ENCODE results near the gene AIF1L. TPM values are rescaled to one million over a fixed set of nuclear protein-coding genes. Genes with fewer than 3 reads are reported as not detected.

AIF1L gene
- polyA plus RNA-seq, 1 experiment: 0.31 TPM

DNA sequence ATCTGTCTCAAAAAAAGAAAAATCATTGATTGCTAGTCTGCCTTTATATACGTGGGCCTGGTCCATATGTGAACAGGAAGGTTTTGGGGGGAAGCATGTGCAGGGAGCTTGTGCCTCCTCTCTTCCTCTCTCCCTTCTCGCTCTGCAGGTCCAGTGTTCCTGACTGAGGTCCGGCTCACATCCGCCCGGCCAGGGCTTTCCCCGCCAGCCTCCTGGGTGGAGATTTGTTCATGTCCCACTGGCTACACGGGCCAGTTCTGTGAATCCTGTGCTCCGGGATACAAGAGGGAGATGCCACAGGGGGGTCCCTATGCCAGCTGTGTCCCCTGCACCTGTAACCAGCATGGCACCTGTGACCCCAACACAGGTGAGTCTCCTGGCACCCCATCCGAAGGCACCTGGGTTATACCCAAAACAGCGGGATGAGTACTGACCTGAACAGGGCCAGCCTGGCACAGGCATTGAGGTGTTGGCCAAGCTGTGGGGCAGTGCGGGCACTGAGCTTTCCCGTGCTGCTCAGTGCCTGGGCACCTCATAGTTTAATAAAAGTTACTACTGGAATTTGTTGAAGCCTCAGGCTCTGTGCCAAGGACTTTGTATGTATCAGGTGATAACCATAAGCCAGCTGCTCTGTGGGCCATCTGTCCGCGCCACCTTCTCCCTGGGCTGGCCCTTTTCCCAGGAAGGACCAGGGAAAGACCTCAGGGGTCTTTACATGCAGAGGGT is 39.4 kb upstream of the AIF1L start:
- H3K4me3 ChIP-seq (ENCODE audit: low read depth, low read length): no peak overlapping the region
- no peak overlapping the region for H3K27ac ChIP-seq (ENCODE audit: low read depth, low read length)
- POLR2A ChIA-PET: no interaction called here
- H3K9me3 ChIP-seq (ENCODE audit: control insufficient read depth, insufficient read depth, low read length): no peaks in the 10 kb centered on the region; the same call in 1 of the 2 replicates
- peaks cover 4% of the 10 kb centered on the region for H3K27me3 ChIP-seq (ENCODE audit: control insufficient read depth, insufficient read depth, low read length)
- TF ChIP-seq, protein P1, sequence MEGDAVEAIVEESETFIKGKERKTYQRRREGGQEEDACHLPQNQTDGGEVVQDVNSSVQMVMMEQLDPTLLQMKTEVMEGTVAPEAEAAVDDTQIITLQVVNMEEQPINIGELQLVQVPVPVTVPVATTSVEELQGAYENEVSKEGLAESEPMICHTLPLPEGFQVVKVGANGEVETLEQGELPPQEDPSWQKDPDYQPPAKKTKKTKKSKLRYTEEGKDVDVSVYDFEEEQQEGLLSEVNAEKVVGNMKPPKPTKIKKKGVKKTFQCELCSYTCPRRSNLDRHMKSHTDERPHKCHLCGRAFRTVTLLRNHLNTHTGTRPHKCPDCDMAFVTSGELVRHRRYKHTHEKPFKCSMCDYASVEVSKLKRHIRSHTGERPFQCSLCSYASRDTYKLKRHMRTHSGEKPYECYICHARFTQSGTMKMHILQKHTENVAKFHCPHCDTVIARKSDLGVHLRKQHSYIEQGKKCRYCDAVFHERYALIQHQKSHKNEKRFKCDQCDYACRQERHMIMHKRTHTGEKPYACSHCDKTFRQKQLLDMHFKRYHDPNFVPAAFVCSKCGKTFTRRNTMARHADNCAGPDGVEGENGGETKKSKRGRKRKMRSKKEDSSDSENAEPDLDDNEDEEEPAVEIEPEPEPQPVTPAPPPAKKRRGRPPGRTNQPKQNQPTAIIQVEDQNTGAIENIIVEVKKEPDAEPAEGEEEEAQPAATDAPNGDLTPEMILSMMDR (IDR thresholded peaks at IDR 0.05; ENCODE audit: low read depth, low read length): no peak
- CTCF ChIA-PET: interaction anchor here (0.8 to 3.7 kb wide), 9 partner anchors 10 to 279 kb away, joined by 3 to 19 read pairs (median 5); partner anchors contain the start of gene NUP214
- DNase-seq (ENCODE audit: low read depth, low spot score): no peak

DNA sequence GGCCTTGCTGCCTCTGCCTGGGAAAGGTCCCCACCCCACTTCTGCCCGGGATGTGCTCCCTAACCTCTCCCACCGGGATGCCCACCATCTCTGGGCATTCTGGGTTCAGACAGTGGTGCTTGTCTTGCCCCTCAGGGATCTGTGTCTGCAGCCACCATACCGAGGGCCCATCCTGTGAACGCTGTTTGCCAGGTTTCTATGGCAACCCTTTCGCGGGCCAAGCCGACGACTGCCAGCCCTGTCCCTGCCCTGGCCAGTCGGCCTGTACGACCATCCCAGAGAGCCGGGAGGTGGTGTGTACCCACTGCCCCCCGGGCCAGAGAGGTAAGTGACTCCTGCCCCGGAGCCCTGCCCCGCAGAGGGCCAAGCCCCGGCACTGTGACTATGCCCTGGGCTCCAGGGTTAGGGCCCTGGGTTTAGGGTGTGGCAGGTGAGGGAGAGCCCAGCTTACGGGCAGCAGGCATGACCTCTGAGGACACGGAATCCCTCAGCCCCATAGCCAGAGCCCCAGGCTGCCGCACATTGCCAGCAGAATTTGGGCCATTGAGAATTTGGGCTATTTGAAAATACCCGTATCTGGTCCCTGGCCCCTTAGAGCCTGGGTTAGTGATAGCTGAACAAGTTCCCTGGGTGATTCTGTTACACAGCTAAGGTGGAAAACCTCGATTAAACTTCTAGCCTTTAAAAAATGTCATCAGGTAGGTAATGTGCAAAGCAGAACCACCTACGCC is 35.3 kb upstream of the AIF1L start:
- DNase-seq (ENCODE audit: low read depth, low spot score): no peak
- ChIA-PET CTCF (interaction anchor here (0.7 kb wide), 1 partner anchor 62 kb away, joined by 3 read pairs; no protein-coding TSS in a partner anchor), POLR2A (no interaction called here)
- TF ChIP-seq, protein P1 (IDR thresholded peaks at IDR 0.05; ENCODE audit: low read depth, low read length): no peak
- Histone ChIP-seq H3K27me3 (ENCODE audit: control insufficient read depth, insufficient read depth, low read length) (peaks cover 9% of the 10 kb centered on the region), H3K27ac (ENCODE audit: low read depth, low read length) (no peak overlapping the region), H3K9me3 (ENCODE audit: control insufficient read depth, insufficient read depth, low read length) (no peaks in the 10 kb centered on the region; the same call in 1 of the 2 replicates), H3K4me3 (ENCODE audit: low read depth, low read length) (no peak overlapping the region)

DNA sequence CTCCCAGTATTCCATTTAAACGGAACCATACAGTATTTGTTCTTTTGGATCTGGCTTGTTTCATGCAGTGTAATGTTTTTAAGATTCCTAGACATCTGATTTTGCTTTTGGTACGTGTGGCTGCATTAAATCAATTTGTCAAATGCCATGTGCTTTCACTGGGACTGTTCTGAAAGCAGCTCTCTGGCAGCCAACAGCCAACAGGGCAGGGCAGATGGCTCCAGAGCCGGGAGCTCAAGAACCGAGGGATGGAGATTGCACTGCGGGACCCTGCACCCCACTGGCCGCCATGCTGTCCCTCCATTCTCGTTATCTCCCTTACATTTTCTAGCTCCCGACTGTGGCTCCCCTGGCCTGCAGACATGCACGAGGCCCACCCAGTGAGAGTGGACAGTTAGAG is 33.4 kb upstream of the AIF1L start:
- H3K27ac ChIP-seq (ENCODE audit: low read depth, low read length): no peak overlapping the region
- H3K4me3 ChIP-seq (ENCODE audit: low read depth, low read length): no peak overlapping the region
- TF ChIP-seq, protein P1 (IDR thresholded peaks at IDR 0.05; ENCODE audit: low read depth, low read length): no peak
- no peak for DNase-seq (ENCODE audit: low read depth, low spot score)
- POLR2A ChIA-PET: no interaction called here
- H3K9me3 ChIP-seq (ENCODE audit: control insufficient read depth, insufficient read depth, low read length): no peaks in the 10 kb centered on the region; the same call in 1 of the 2 replicates
- CTCF ChIA-PET: no interaction called here
- H3K27me3 ChIP-seq (ENCODE audit: control insufficient read depth, insufficient read depth, low read length): peaks cover 10% of the 10 kb centered on the region

DNA sequence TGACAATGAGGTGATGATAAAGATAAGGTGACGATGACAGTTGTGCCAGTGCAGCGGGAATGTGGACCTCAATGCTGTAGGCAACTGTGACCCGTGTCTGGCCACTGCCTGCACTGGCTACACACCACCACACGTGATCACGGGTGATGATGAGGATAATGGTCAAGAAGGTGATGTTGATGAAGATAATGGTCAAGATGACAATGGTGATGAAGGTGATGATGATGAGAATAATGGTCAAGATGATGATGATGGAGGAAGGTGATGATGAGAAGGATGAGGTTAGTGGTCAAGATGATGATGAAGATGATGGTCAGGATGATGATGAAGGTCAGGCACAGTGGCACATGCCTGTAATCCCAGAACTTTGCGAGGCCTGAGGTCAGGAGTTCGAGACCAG is 30.7 kb upstream of the AIF1L start:
- TF ChIP-seq, protein P1 (IDR thresholded peaks at IDR 0.05; ENCODE audit: low read depth, low read length): no peak
- Histone ChIP-seq H3K27ac (ENCODE audit: low read depth, low read length) (no peak overlapping the region), H3K9me3 (ENCODE audit: control insufficient read depth, insufficient read depth, low read length) (no peaks in the 10 kb centered on the region; the same call in 1 of the 2 replicates), H3K4me3 (ENCODE audit: low read depth, low read length) (no peak overlapping the region), H3K27me3 (ENCODE audit: control insufficient read depth, insufficient read depth, low read length) (peaks cover 20% of the 10 kb centered on the region)
- ChIA-PET POLR2A (no interaction called here), CTCF (no interaction called here)
- DNase-seq (ENCODE audit: low read depth, low spot score): no peak

DNA sequence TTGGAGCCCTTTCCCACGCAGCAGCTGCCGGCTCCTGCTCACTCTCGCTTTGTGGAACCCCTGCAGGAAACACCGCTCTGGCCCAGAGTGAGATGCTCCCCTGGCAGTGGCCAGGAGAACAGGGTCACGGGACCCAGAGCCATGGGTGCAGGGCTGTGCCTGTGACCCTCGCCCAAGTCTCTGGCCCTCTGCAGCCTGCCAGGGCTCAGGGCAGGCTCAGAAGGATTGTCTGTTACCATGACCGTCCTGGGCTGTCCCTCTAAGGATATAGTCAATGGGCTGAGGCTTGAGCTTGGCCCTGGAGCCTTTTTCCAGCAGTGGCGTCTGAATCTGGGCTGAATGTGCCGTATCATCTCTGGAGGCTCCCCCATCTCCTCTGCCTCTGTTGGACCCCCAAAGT is 28.7 kb upstream of the AIF1L start:
- Histone ChIP-seq H3K27me3 (ENCODE audit: control insufficient read depth, insufficient read depth, low read length) (peaks cover 23% of the 10 kb centered on the region), H3K27ac (ENCODE audit: low read depth, low read length) (no peak overlapping the region), H3K9me3 (ENCODE audit: control insufficient read depth, insufficient read depth, low read length) (no peaks in the 10 kb centered on the region; the same call in 1 of the 2 replicates), H3K4me3 (ENCODE audit: low read depth, low read length) (no peak overlapping the region)
- TF ChIP-seq, protein P1 (IDR thresholded peaks at IDR 0.05; ENCODE audit: low read depth, low read length): no peak
- CTCF ChIA-PET: interaction anchor here (0.9 kb wide), 1 partner anchor 11 kb away, joined by 3 read pairs; no protein-coding TSS in a partner anchor
- POLR2A ChIA-PET: no interaction called here
- DNase-seq (ENCODE audit: low read depth, low spot score): no peak

Data from AG04450 (cell line).